HG03378 (cell line): Measurements from ENCODE around the gene RALGPS2.
"Not testable (repeated sequence)": the region's sequence is repeated elsewhere in the genome, so short reads cannot be mapped to it uniquely, and the experiment has no call there.

Source experiments
- ATAC-seq: cut with Tn5 transposase; IDR thresholded peaks from one replicate; pipeline ENCODE4 v1.9.1; 2021; ENCODE audit warnings: mild to moderate bottlenecking, moderate library complexity; ENCODE audit not compliant: unreplicated experiment

Gene RALGPS2

DNA sequence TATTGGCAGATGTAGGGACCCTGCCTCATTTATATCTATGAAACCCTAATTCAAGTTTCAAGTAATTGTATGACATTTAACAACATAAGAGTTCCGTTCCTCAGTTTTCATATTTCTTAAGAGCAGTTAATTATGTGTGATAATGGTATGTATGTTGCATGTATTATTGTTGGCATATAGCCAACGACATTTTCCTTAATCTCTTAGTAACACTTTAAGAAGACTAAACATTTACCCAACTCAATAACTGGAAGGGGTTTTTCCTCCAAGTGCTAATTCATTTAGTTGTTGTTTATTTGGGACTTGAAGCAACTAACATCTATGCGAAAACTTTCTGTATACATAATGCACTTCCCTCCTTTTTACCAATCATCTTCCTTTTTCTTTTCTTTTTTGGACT, 1.5 kb upstream of the RALGPS2 start:
- ATAC-seq, result no peak

DNA sequence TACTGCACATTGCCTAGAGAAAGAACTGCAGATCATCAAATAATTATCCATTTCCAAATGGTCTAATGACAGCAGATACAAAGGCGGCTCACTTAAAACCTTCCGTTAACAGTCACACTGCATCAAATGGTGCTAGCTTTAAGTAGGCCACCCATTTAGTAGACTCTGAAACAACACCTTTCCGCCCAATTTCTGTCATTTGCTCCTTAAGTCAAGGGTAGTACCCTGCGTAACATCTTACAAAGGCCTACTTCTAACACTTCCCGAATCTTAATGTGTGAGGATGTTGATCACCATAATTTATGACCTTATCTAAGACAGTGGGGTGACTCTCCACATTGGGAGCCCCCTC, 692 bp upstream of the RALGPS2 start:
- no peak for ATAC-seq

DNA sequence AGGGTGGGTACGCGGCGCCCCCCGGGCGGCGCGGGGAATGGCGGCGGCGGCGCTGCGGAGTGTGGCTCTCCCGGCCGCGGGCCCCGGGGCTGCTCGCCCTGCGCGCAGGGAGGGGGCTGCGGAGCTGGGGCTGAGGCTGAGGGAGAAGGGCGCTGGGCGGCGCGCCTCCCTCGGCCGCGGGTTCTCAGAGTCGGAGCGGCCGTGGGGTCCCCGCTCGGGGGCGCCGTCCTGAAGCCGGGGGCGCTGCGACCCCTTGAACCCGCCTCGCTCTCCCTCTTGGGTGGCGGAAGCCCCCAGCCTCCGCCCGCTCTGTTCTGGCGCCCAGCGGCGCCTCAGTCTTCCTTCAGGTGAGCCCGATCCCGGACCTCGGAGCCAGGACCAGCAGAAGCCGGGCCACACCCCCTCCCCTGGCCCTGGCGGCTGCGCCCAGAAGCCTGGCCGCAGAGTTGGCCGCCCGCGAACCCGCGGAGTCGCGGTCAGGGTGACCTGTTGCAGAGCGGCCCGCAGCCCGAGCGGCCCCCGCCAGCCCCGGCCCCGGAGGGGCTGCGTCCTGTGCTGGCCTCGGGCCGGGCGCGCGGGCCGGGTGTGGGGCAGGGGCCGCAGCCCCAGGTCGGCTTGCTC, 532 bp downstream of the RALGPS2 start:
- peak; percentile 10 for ATAC-seq

DNA sequence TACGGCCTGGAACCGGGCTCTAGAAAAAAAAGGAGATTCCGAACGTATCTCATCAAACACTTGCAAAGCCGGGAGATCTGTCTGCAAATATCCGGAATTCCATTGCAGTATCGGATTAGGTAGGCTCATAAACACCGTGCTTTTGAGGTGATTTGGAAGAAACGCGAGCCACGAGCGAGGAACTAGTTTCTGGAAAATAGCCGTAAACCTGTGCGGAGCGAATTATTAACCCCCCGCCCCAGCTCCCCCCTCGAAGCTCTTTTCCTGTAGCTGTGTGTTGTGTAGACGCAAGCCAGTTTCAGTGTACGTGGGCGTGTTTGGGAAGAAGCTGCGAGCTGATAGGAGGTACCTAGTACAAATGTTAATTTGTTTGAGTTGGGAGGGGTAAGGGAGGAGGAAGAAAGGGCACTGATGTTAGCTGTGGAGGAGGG, 1.1 kb downstream of the RALGPS2 start:
- ATAC-seq, result peak; percentile 82

DNA sequence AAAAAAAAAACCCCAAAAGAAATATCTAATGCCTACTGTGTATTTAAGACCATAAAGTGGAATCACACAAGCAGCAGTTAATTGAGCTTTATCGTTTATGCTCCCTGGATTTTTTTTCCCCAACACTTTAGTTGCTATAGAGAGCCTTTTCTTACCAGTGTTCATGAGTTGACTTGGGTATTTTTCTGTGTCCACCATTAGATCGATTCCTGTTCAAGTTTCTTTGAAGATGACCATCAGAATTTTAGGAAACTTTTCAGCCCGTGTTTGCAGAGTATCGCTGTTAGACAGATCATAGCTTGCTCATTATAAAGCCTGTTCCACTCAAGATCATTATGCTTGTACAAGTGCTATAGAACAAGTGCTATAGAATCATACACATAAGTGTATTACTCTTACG, 1.5 kb downstream of the RALGPS2 start:
- peak; percentile 9 for ATAC-seq

DNA sequence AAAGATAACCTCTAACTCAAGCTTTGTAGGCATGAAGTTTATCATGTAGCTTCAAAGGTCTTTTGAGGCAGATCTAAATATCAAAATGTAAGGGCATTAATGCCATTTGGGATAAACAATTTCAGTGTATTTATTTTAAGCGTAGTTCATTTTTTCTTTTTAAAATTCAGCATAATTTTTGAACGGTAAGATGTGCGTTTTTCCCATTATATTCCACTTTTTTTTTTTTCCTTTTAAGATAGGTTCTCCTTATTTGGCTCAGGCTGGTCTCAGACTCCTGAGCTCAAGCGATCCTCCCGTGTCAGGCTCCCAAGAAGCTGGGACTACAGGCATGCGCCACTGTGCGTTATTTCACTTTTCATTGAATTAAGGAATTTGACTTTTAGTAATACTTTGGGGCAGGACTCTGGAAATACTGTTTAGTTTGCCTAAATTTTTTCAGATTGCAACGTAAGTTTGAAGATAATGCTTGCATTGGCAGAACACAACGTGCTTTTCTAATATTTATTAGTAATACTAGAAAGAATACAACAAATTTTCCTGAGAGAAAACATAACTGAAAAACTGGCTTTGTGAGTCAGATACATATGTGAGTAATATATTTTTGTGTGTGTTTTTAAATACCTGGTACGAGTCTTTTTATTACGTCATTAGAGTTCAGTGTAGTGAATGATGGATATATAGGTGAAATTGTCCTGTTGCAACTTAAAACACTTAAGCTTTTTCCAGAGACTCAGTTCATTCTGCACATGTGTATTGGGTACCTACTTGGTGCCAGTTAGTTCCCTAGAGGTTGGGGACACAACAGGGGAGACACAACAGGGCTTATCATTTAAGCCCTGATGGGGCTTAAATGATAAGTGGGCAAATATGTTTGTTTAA, 2.2 kb downstream of the RALGPS2 start:
- ATAC-seq, result no peak

DNA sequence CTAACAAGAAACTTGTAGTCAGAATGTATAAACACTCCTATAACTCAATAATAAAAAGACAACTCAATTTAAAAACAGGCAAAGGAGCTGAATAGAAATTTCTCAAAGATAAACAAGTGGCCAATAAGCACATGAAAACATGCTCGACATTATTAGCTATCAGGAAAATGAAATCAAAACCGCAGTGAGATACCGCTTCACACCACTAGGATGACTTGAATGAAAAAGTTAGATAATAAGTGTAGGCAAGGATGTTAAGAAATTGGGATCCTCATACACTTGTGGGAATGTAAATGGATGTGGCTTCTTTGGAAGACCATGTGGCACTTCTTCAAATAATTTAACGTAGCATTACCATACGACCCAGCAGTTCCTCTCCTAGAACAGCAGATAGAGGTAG, 8.9 kb downstream of the RALGPS2 start:
- ATAC-seq, result no peak

DNA sequence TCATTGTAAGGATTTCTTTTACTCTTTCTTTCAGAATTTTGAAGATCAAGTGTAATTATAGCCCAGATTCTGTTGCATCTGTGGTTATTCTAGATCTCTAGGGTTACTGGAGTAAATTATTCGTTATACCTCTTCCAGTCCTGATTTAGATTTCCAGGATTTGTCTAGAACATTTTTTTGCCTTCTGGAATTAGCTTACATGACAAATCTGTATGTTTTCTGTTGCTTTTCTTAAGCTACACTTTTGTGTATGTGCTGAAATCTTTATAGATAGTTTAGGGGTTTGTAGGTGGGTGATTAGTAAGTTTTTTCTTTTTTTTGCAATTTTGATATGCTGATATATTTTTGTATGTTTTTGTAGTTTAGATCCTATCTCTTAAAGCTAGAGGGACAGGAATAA, 13.7 kb downstream of the RALGPS2 start:
- ATAC-seq, result no peak

DNA sequence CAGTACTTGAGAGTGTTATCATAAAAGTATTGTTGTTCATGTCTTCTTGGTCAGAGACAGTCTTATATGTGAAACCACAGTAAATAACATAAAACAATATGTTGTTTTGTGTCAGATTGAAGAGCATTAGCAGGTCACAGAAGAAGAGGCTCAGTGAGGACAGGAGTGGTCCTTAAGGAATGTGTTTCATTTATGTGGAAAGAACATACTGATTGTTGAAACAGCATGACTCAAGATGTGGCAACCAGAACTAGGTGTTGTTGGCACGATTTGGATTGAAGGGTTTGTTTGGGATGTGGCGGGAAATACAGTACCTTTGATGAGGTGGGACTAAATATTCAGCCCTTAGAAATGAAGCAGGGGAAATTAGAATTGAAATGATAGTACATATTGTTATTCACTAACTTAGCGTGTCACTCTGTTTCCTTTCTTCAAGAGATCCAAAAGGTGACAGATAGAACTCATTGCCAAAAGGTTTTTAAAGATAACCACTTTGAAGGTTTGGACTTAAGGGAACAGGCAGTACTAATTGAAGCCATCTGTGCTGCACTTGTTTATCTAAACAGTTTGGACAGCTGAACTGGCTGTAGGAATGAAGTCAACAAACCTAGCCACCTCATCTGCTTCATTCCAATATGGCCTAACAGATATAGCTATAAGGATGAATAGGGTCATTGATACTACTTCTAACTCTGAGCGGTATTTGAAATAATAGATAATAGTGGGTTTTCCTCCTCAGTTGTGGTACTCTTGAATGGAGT, 14.4 kb downstream of the RALGPS2 start:
- ATAC-seq, result no peak

DNA sequence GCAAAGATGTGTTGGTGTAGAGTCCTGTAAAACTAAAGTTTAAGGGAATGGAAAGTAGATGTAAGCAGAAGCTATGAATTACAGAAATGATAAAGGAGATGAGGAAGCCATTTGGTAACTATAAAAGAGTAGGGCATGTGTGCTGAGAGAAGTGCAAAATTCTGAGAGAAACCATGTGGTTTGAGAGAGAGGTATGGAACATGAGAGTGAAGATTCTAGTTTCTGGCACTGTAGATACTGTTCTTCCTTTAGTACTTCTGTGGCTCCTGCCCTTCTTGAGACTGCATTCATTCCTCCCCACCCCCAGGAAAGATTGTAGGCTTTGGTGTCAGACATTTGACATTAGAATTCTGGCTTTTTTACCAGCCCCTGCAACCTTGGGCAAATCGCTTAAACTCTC, 15.4 kb downstream of the RALGPS2 start:
- no peak for ATAC-seq

DNA sequence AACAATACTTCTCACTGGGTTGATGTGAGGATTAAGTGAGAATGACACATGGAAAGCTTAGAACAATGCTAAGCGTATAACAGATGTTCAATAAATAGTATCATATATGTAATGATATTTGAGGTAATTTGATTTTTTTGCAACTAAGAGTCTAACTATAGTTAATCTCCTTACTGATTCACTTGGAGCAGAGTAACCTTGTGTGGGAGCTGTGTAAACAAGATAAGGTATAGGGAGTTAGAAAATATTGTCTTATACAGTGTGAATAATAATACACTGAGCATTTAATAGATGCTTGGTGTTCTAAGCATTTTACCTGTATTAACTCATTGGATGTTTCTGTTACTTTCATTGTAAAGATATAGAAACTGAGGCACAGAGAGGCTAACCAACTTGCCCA, 15.9 kb downstream of the RALGPS2 start:
- no peak for ATAC-seq

DNA sequence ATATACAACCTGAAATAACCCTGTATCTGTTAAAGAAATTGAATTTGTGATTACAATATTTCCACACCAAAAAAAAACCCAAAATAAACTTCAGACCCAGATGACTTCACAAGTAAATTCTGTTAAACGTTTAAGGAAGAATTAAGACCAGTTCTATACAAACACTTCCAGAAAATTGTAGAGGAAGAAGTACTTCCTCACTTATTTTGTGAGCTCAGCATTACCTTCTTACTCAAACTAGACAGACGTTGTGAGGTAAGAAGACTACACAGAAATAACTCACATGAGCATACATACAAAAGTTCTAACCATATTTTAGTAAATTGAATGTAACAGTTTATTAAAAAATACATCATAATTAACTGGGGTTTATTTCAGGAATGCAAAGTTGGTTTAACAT, 18.8 kb downstream of the RALGPS2 start:
- no peak for ATAC-seq

DNA sequence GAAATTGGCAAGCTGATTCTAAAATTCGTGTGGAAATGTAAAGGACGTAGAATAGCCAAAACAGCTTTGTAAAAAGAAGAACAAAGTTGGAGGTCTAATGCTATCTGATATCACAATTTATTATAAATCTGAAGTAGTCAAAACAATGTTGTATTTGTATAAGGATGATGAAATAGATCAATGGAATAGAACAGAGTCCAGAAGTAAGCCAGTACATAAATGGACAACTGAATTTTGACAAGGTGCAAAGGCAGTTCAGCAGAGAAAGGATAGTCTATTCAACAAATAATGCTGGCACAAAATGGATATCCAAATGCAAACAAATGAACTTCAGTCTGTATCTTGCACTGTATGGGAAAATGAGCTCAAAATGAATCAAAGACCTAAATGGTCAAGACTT, 20.2 kb downstream of the RALGPS2 start:
- ATAC-seq, result no peak

DNA sequence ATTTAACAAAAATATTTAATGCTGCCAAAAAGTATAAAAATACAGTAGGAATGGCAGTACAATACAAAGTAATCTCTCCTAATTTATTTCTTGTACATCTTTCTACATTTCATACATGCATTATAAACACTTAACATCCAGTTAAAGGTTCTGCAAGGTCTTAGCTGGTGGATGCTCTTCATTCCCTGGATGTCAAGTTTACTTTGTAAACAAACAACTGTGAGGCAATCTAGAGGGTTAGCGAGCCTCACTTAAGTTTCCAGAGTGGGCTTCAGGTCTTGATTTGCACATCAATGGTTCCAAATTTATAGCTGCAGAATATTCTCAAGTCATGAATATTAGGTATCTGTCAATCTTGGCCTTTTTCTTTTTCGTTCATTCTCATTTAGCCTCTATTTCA, 21.3 kb downstream of the RALGPS2 start:
- ATAC-seq, result no peak

DNA sequence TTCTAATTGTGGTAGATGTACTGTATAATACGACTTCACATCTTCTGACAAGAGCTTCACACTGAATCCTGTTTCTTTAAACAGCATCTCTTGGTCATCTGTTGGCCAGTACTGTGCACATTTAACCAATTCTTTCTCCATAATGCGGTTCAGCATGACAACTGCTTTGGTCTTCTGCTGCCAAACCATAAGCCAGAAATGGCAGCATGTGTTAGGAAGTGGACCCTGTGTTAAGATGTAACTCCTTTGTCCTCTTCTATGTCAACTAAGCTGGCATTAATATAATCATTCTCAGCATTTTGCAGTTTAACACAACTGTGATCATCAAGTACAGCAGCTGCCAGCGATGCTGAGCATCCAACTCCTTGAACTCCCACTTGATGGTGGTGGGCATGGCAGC, 22.3 kb downstream of the RALGPS2 start:
- ATAC-seq, result not testable (repeated sequence)

DNA sequence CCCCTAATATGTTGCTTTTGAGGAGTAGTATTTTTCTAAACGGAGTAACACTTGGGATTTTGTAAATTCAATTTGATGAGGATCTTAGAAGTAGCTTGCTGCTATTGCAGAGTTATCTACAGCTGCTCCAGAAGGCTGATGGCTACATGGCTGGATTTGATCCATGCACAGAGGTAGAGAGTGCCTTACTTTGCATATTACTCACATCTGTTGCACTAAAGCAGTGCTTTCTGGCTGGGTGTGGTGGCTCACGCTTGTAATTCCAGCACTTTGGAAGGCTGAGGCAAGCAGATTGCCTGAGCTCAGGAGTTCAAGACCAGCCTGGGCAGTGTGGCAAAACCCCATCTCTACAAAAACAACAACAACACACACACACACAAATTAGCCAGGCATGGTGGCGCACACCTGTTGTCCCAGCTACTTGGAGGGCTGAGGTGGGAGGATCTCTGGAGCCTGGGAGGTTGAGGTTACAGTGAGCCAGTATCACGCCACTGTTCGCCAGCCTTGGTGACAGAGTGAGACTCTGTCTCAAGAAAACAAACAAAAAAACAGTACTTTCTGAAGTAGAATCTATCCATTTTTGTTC, 24.6 kb downstream of the RALGPS2 start:
- ATAC-seq, result no peak

DNA sequence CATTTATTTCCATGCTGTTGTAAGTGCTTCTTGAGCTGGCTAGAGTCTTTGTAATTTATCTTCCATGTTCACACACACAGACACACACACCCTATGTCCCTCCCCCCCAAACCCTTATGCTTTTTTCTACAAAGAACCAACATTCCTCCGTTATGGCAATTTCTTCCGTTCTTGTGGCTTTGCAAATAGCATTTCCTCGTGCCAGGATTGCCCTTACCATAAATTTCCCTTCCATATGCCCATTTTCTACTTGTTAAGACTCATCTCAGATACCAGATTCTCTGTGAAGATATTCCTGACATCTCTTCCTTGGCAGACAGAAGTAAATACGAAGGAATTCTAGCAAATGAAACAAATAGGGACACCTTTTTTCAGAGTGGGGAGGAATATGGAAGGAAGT, 26.0 kb downstream of the RALGPS2 start:
- no peak for ATAC-seq

DNA sequence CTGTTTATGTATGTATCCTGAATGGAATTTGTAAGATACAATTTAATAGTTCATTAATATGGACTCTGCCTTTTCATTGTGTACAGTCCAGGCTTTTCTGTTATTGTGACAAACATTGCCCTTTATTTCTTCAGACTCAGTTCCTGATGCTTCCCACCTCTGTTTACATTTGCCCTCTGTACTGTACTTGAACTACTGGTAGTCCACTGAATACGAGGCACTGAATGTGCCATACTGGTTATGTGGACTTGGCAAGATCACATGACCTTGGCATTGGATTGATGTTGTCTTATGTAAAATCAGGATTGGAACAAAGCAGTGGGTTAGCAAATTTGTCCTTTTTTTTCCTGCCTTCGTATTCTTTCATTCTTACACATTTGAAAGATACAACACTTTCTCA, 27.8 kb downstream of the RALGPS2 start:
- ATAC-seq, result no peak

DNA sequence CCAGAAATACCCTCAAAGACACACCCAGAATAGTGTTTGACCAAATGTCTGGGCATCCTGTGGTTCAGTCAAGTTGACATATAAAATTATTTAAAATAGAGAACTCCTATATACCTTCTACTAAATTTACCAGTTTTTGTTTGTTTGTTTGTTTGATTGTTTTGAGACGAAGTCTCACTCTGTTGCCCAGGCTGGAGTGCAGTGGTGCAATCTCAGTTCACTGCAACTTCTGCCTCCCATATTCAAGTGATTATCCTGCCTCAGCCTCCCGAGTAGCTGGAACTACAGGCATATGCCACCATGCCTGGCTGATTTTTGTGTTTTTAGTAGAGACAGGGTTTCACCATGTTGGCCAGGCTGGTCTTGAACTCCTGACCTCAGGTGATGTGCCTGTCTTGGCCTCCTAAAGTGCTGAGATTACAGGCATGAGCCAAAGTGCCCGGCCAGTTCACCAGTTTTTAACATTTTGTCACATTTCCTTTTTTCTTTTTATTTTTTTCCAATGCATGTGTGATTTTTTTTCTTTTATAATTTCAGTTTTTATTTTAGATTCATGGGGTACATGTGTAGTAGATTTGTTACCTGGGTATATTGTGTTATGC, 29.7 kb downstream of the RALGPS2 start:
- not testable (repeated sequence) for ATAC-seq

DNA sequence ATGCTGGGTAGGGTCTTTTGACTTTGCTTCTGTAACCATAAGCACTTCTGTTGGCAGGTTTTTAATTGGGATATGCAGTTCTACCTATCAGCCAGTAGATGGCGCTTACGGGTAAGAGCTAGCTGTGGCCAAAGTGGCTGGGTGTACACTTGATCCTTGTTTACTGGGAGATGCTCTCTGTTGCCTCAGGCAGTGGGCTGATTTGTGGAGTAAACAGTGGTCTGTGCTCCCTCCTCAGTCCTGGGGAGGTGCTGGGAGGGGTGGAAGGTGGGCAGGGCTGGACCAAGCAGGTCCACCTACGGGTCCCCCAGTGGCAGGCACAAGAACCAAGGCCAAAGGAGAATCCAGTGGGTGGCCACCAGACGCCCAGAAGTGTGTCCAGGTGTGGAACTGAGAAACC, 43.4 kb downstream of the RALGPS2 start:
- ATAC-seq, result no peak

DNA sequence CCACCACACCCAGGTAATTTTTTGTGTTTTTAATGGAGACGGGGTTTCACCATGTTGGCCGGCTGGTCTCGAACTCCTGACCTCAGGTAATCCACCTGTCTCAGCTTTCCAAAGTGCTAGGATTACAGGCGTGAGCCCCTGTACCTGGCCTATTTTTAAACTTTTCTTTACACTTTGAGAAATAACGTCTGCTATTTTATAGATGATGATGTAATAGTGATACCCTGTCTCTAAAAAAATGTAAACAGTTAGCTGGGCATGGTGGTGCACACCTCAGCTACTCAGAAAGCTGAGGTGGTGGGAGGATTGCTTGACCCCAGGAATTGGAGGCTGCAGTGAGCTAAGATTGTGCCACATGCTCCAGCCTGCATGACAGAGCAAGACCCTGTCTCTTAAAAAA, 47.9 kb downstream of the RALGPS2 start:
- ATAC-seq, result no peak
